Gastroesophageal sphincter (tissue), 3 donors: Measurements from ENCODE around the gene PLEKHO2.

Experiments
- EP300 ChIP-seq: sonication (generic); formaldehyde crosslinking; IDR thresholded peaks from one replicate; pipeline ENCODE4 v1.6.1; 2017; ENCODE audit warnings: antibody characterized with exemption, mild to moderate bottlenecking
- POLR2A ChIP-seq, 2 donors: fragments of 450-650 bp; IDR thresholded peaks; one replicate each; pipeline ENCODE4 v1.6.1; 2017; ENCODE audit warnings: antibody characterized with exemption in 2 of 2, mild to moderate bottlenecking in 2 of 2, moderate library complexity in 1 of 2
- POLR2AphosphoS5 ChIP-seq: sonication (generic); formaldehyde crosslinking; IDR thresholded peaks from one replicate; pipeline ENCODE4 v1.6.1; 2017; ENCODE audit warnings: antibody characterized with exemption
- TF ChIP-seq, protein P1 (sequence below), 4 experiments: fragments of 200-600 bp in 2 of 4; fragments of 450-650 bp in 2 of 4; sonication (generic) in 1 of 4; IDR thresholded peaks; one replicate each; pipeline ENCODE4 v1.5.1; 2017 to 2019; ENCODE audit warnings: antibody characterized with exemption in 4 of 4, mild to moderate bottlenecking in 2 of 4, moderate library complexity in 2 of 4

DNA sequence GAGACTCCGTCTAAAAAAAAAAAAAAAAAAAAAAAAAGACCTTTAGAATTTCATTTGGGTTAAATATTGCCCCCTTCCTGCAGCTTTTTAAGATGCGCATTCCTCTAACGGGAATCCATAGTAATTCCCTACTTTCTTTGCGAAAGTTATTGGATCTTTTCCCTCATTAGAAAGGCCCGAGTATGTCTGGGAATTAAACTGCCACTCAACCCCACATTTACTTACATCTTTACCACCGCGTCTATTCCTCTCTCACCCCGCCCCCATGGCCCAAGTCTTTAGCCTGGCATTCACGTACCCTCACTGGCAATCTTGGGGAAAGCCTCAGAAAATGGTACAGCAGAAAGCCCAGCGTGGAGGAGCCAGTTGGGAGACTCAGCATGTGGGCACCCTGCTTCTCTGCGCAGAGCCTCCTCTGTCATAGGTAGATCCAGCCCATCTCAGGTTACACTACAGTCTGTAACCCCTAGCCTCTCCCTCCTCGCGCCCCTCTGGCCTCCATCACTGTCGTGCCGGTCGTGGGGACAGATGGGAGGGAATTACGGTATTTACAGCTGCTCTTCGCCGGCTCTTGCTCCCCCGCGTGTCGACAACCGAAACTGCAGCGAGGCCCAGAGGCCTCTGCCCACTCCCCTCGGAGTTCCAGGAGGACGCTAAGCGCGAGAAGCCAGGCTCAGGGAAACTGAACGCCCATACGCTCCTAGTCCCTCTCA is 63.6 kb downstream of the PLEKHO2 start:
- TF ChIP-seq, protein P1, sequence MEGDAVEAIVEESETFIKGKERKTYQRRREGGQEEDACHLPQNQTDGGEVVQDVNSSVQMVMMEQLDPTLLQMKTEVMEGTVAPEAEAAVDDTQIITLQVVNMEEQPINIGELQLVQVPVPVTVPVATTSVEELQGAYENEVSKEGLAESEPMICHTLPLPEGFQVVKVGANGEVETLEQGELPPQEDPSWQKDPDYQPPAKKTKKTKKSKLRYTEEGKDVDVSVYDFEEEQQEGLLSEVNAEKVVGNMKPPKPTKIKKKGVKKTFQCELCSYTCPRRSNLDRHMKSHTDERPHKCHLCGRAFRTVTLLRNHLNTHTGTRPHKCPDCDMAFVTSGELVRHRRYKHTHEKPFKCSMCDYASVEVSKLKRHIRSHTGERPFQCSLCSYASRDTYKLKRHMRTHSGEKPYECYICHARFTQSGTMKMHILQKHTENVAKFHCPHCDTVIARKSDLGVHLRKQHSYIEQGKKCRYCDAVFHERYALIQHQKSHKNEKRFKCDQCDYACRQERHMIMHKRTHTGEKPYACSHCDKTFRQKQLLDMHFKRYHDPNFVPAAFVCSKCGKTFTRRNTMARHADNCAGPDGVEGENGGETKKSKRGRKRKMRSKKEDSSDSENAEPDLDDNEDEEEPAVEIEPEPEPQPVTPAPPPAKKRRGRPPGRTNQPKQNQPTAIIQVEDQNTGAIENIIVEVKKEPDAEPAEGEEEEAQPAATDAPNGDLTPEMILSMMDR (IDR thresholded peaks at IDR 0.05): peak in 3 of 4 experiments; percentile 85 to 94 (median 87)
- TF ChIP-seq POLR2AphosphoS5 (no peak), POLR2A (IDR thresholded peaks at IDR 0.05) (no peak), EP300 (no peak)
